TTC549 (cell line): ENCODE measurements around the gene NAA80.
"Not testable (repeated sequence)": the region's sequence is repeated elsewhere in the genome, so short reads cannot be mapped to it uniquely, and the experiment has no call there.

Experiments used
- FAIRE-seq: peaks from 2 replicates; lab custom pipeline; 2012; peaks lifted over from hg19 to GRCh38; lab: Jason Lieb, UNC

NAA80 gene

DNA sequence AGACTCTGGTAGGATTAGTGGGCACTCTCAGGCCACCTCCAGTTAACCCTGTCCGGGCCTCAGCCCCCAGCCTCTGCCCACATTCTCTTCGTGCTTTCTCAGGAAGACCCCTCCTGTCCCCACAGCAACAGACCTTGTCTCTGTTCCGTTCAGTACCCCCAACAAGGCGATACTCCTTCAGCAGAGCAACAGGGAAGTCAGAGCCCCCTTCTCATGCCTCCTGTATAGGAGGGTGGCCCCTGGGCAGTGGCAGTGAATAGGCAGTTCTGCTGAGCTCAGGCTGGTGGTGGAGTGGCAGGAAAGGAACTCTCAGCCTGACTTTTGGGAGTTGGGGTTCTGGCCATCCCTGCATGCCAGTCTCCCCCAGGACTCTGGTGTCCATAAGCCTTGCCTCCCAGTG, 29.7 kb downstream of the NAA80 start:
- FAIRE-seq: no peak

- no peak for FAIRE-seq
Observed at GRCh38 chr3:50268703-50269451, 30.3 kb downstream of the NAA80 start, which contains the start of gene SEMA3B. Gene SEMA3B, plus strand, starts transcription at chr3:50269147. Its CDS starts 94 bp downstream, at chr3:50269241.

DNA sequence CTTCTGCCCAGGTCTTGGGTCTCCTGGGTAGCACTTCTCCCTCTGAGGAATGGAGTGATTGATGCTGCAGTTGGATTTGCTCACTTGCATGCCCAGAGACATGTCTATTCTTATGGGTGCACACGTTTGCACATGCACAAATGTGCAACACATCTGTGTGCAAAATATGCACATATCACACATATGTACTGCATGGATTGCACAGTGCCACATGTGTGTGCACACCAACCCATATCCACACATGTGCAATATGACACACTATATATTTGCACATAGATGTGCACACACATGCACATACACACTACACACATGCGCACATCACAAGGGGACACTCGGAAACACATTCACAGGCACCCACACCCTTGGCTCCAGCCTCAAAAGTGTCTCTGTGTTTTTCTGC, 30.9 kb downstream of the NAA80 start:
- FAIRE-seq: no peak

- FAIRE-seq: no peak
Observed at GRCh38 chr3:50267280-50267913, 31.8 kb downstream of the NAA80 start.

DNA sequence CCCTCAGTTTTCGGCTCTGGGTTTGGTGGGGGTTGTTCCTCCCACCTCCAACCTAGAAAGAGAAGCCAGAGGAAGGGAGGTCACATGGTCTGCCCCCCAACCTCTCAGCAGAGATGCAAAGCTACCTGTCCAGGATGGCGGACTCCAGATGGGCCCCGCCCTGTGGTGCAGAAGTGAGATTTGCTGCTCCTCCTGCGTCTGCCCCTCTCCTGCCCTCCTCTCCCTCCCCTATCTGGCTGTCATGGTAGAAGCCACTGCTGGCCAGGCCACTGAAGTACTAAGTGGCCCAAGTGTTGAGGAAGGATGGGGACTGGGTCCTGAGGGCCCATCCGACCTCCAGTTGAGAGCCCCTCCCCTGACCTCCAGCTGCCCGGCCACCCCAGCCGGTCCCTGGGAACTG, 32.4 kb downstream of the NAA80 start:
- FAIRE-seq: no peak

DNA sequence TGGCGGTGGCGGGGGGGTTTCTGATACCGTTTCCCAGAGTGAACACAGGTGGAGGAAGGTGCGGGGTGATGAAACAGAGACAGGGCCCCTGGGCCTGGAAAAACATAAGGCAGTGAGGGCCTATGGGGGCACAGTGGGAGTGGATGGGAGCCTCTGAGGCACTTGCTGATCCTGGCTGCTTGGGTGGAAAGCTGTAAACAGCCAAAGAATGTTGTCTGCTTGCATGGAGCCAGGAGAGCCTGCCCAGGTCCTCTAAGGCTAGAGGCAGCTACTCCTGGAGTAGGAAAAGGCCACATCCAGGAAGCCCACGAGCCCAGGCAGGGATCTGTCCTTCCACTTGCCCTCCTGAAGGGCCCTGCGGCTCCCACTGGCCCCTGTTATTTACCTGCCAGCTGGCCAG, 33.2 kb downstream of the NAA80 start:
- no peak for FAIRE-seq

- FAIRE-seq: no peak
Observed at GRCh38 chr3:50265571-50265970, 33.6 kb downstream of the NAA80 start.

DNA sequence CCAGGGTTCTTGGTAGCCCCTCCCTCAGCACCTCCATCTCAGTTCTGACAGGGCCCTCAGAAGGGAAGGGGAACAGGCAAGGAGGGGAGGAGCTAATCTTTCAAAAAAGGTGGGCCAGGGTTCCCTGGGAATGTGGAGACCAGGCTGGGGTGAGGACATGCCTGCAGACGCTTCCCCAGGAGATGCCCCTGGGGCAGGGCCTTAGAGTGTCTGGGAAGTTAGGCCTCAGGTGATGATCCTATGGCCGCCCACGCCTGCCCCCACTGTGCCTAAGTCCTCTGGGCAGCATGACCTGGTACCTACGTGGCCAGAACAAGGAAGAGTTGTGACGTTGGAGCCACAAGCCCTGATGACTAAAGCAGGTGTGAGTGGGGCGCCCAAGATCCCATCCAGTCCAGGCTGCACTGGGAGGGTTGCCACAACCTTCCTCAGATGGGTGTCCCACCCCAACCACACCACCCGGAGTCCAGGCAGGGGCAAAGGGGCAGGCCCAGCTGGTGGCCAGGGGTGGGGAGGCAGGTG, 34.2 kb downstream of the NAA80 start:
- no peak for FAIRE-seq

GRCh38 chr3:50264383-50264963, 34.7 kb downstream of the NAA80 start:
- no peak for FAIRE-seq

GRCh38 chr3:50263478-50264382, 35.5 kb downstream of the NAA80 start:
- no peak for FAIRE-seq

- FAIRE-seq: no peak
Observed at GRCh38 chr3:50262778-50263177, 36.4 kb downstream of the NAA80 start.

GRCh38 chr3:50262200-50262599, 37.0 kb downstream of the NAA80 start:
- not testable (repeated sequence) for FAIRE-seq

GRCh38 chr3:50261505-50261904, 37.7 kb downstream of the NAA80 start:
- no peak for FAIRE-seq

DNA sequence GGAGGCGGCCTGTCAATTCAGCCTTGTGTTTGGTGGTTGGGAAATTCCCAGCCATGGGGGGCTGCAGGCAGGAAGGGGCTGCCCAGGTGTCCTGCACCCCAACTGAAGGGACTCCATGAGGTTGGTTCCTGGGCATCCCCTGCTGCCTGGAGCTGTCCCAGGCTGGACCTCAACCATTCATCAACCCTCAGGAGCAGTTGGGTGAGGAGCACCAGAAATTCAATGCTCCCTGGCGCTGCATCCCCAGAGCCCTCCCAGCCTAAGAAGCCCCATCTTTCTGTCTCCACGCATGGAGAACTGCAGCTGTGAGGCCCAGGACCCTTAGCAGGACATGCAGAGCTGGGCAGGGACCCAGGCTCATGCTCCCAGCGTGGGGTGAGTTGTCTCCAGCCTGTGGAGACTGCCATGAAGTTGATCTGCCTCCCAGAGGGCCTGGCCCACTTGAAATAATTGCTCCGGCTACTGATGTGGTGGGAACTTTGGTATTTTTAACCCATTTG, 38.2 kb downstream of the NAA80 start:
- FAIRE-seq: no peak

GRCh38 chr3:50260027-50260941, 38.9 kb downstream of the NAA80 start:
- no peak for FAIRE-seq

- FAIRE-seq: no peak
Observed at GRCh38 chr3:50259432-50260026, 39.7 kb downstream of the NAA80 start.

DNA sequence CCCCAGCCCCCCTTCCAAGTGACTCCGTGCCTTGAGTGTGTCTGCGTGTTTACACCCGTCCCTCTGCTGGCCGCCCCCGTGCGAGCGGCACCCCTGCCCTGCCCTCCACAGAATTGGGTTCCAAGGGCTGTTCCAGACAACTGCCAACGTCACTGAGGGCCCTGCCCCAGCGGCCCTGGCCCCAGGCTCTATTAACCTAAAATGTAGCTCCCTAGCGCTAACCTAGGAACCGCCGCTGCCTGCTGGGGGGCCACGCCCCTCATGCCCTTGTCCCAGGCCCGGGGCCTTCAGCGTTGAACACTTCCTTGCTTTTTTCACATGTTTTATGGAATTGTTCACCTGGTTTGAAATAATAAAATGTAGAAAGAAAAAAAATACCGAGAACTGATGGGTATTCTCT, 40.2 kb downstream of the NAA80 start:
- FAIRE-seq: no peak

GRCh38 chr3:50258029-50258680, 41.0 kb downstream of the NAA80 start:
- FAIRE-seq: no peak

DNA sequence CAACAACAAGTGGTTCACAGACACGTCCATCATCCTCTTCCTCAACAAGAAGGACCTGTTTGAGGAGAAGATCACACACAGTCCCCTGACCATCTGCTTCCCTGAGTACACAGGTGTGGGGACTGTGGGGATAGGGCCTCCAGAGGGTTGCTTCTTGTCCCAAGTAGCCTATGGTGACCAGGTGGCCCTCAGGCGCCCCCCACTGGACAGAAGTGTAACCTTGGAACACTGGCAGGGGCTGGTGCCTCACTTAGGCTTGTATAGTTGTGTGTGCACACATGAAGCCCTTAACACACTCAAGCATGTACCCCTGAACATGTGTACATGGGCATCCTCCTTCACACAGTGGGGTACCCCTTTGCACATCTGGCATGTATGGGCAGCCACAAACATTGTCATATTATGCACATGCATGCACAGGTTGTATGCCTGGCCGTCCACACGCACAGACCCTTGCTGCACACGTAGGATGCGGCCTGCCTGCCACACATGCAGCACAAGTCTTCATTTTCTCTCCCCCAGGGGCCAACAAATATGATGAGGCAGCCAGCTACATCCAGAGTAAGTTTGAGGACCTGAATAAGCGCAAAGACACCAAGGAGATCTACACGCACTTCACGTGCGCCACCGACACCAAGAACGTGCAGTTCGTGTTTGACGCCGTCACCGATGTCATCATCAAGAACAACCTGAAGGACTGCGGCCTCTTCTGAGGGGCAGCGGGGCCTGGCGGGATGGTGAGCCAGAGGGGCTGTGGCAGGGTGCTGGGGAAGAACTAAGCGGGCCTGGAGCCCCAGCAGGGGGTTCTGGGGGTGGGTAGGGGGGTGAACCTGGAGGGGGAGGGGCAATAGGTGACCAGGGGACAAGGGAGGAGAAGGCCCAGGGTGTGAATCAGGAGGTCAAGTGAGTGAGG, 42.0 kb downstream of the NAA80 start:
- FAIRE-seq: no peak
